HG02623 (cell line): ENCODE data around the gene PEPD.

ENCODE experiments used
- ATAC-seq: cut with Tn5 transposase; IDR thresholded peaks from one replicate; pipeline ENCODE4 v1.9.1; 2021; ENCODE audit warnings: moderate library complexity; ENCODE audit not compliant: unreplicated experiment

PEPD gene

DNA sequence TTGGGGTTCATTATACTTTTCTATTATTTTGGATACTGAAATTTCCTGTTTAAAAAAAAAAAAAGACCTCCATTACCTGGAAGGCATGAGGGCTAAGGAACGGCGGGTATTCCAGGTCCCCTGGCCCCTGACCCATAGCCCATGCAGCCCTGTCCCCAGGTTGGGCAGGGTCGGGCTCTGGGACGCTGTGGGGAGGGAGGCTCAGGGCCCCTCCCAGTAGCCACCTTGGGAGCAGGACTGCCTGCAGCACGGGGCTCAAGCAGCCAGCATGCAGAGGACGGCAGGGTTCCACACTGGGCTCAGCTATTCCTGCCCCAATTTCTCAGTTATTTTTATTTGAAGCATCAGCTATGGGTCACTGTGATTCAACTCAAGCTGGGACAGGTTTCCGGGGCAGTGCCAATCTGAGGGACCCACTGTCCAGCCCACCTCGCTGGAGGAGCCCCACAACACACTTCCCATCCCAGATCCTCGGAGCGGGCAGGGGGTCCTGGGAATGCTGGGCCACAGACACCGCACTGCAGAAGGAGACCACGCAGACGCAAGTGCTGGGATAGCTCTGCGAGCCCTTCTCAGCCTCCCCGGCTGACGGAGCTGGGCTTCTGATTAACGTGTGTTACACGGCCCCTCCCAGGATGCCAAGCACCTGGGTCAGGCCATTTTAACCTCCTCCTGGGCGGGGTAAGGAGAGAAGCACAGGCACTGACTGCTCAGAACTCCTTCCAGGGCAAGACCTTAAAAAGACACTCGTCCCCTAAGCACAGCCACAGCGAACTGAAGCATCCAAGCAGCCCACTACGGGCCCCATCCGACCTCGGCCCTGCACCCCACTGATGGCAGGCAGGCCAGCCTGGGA lies 60.1 kb downstream of the PEPD start:
- no peak for ATAC-seq

GRCh38 chr19:33460221-33460908 lies 61.2 kb downstream of the PEPD start:
- ATAC-seq: no peak

GRCh38 chr19:33459222-33460090 lies 62.1 kb downstream of the PEPD start:
- ATAC-seq: no peak

GRCh38 chr19:33458807-33459206 lies 62.8 kb downstream of the PEPD start:
- ATAC-seq: no peak

GRCh38 chr19:33458171-33458633 lies 63.4 kb downstream of the PEPD start:
- no peak for ATAC-seq

DNA sequence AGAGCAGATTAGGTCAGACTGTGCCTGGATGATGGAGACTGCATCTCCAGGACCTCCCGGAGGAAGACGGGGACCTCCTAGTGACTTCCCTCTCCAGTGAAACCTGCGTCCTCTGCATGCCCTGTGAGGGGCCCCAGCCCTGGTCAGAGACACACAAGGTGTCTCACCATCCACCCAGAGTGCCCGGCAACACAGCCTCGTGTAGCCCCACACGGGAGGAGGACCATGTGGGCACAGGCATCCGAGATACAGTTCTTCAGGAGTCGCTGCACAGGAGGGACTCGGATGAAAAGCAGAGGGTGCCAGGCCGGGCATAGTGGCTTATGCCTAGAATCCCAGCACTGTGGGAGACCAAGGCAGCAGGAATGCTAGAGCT lies 64.8 kb downstream of the PEPD start:
- ATAC-seq: no peak

- ATAC-seq: no peak
Measured at GRCh38 chr19:33456076-33456844, 65.3 kb downstream of the PEPD start.

GRCh38 chr19:33453265-33453664 lies 68.3 kb downstream of the PEPD start:
- ATAC-seq: no peak

GRCh38 chr19:33450689-33451088 lies 70.9 kb downstream of the PEPD start:
- ATAC-seq: no peak

DNA sequence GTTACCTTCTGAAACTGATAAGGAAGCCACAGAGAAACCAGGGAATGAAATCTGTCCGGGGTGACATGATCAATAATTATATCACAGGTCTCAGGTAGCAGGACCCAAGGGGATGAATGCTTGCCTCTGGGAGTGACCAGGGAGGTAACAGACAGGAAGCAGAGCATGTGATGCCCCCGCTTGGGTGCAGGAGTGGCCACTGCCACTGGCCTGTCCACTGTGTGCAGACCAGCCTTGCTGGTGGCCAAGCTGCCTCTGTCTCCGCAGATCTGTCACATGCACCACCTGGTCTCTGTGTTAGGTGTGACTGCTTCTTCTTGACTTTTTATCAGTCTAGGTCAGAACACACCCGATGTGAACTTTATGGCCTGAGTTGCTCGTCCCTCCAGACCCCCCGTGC lies 71.8 kb downstream of the PEPD start:
- ATAC-seq: no peak

DNA sequence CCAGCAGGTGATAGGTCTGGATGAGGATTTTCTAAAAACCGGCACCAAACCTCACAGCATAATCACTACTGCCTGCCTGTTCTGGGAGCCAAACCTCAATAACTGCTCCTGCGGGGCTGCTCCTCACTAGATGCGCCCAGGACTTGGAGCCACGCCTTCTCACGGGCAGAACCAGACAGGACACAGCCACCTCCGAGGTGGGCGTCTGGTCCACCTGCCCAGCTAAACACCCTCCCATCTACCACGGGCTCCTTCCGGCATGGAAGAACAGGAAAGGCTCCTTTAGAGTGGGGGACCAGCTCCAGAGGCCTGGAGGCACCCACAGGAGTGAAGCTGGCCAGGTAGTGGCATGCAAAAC lies 73.5 kb downstream of the PEPD start:
- ATAC-seq: no peak

- ATAC-seq: no peak
Measured at GRCh38 chr19:33447336-33448158, 74.0 kb downstream of the PEPD start.

DNA sequence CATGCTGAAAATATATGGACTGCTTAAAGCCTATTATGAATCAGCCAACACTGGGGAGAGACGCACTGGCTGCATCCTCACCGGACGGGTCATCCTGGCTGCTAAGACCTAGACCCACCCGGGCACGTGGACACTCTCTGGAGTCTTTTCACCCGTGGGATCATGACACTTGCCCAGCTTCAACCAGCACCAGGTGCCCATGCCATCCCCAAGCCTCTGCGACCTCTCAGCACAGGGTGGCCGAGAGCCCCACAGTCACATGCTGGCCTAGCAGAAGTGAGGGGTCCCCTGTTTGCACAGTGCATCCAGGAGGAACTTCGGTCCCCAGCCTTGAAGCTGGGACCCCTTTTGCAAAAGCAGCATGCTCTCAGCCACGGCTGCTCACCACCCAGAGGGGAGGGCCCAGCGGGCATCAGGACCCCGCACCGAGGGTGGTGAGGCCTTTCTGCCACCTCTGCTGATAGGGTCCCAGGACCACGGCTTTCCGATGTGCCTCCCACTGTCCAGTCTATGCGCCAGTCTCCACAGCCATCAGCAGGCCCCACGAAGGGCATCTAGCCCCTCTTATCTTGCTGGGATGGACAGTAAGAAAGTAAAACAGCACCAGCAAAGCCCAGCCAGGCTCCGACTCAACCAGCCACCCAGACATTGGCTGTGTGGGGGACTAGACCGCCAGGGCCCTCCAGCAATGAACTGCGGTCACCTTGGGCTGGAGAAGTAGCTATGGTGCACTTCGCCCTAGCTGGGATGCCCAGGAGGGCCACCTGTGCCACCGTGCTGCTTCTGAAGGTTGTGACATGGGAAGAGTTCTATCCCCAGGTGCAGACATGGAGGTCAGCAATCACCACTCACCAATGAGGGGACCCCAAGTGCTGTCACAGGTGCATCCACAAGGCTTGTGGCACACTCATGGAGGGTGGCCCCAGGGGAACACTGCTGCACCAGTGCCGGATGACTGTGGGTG lies 75.0 kb downstream of the PEPD start:
- no peak for ATAC-seq

DNA sequence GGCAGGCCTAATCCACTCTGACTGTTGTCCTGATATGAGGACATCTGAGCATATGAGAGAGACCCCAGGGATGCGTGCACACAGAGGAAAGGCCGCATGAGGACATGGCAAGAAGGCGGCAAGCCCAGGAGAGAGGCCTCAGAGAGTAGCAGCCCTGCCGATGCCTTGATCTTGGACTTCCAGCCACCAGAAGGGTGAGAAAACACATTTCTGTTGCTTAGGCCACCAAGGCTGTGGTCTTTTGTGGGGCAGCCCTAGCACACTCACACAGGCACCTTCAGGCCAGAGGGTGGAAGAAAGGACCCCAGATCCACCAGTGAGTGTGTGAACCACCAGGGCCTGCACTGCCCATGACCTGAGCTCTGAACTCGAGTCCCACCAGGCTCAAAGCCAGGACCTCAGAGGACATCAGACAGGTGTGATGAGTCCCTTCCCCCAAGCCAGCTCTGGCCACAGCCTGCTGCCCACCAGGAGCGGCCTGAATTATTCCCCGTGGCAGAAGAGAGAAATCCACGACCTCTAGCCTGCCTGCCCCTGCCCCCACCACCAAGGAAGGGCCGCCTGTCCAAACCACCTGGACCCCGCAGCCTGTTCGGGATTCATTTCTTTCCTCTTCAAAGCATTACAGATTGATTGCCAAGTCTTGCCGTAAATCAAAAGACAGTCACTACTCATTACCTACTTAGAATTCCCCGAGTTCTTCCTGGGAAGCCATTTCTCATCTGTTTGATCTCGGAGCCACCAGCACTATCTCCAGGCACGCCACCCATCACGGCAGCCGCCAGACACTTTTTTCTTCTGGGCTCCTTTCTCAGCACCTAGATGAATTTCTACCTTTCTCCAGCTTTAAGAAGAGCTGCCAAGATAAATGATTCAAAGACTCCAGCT lies 75.9 kb downstream of the PEPD start:
- no peak for ATAC-seq

- ATAC-seq: no peak
Measured at GRCh38 chr19:33444562-33445441, 76.8 kb downstream of the PEPD start.

- no peak for ATAC-seq
Measured at GRCh38 chr19:33443638-33444561, 77.7 kb downstream of the PEPD start.
